GM21786 (cell line): ENCODE measurements around the gene ECHDC3.
A peak's percentile ranks its signal among the peaks of the same experiment; 100 is the strongest.
"Not testable (repeated sequence)": the region's sequence is repeated elsewhere in the genome, so short reads cannot be mapped to it uniquely, and the experiment has no call there.

Experiments
- ATAC-seq: cut with Tn5 transposase; IDR thresholded peaks from one replicate; pipeline ENCODE4 v1.9.1; 2021; ENCODE audit not compliant: unreplicated experiment

The ECHDC3 gene, protein sequence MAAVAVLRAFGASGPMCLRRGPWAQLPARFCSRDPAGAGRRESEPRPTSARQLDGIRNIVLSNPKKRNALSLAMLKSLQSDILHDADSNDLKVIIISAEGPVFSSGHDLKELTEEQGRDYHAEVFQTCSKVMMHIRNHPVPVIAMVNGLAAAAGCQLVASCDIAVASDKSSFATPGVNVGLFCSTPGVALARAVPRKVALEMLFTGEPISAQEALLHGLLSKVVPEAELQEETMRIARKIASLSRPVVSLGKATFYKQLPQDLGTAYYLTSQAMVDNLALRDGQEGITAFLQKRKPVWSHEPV

DNA sequence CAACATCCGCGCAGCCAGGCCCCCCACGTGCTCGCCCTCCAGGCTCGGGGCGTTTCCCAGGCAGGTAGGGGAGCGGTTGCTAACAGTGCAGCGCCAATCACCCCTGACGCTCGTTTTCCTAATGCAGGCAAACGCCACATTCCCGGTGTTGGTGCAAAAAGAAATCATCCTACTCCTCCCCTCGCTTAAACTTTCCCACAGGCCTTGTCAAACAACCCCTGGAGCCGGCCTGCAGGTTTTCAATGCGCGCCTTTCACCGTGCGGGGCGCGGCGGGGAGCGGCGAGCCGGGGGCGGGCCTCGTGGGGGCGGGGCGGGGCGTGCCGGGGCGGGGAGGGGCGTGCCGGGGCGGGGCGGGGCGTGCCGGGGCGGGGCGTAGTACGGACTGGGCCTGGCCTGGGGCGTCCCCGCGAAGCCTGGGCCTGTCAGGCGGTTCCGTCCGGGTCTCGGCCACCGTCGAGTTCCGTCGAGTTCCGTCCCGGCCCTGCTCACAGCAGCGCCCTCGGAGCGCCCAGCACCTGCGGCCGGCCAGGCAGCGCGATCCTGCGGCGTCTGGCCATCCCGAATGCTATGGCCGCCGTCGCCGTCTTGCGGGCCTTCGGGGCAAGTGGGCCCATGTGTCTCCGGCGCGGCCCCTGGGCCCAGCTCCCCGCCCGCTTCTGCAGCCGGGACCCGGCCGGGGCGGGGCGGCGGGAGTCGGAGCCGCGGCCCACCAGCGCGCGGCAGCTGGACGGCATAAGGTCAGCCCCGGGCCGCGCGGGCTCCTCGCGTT is at the start of gene ECHDC3:
Gene ECHDC3, plus strand, starts transcription at position 374 of the 770 bp plus-strand sequence. Its CDS starts 195 bp downstream, at position 569.
- no peak for ATAC-seq

DNA sequence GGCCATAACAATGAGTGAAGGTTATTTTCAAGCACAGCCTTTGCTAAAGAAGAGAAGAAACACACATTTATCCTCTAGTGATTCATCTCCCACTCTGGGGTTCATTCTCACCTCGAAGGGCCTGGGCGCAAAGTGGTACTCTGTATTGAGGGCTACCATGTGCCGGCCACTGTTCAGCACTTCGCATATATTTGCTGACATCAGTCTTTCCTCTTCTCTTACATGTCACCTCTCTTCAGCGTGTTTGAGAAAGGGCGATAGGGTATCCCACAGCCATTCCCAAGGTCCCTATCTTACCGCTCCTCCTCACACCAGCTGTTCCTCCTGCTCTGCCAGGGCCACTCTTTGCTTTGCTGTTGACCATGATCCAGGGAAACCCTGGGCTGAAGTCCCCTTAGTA is 48.8 kb upstream of the ECHDC3 start:
- no peak for ATAC-seq

DNA sequence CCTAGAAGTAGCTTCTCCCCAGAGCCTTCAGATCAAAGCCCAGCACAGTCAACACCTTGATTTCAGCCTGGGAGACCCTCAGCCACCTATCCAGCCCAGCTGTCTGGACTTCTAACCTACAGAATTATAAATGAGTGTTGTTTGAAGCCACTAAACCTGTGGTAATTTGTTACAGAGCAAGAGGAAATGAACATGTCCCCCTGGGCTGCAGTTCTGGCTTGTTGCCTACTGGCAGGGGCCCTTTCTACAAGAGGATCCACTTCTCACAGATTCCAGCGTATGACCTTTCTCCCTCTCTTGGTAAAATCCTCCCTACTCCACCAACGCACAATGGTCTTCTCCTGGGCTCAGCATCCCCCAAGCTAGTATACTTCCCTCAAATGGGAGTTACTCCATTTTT is 46.4 kb upstream of the ECHDC3 start:
- no peak for ATAC-seq

DNA sequence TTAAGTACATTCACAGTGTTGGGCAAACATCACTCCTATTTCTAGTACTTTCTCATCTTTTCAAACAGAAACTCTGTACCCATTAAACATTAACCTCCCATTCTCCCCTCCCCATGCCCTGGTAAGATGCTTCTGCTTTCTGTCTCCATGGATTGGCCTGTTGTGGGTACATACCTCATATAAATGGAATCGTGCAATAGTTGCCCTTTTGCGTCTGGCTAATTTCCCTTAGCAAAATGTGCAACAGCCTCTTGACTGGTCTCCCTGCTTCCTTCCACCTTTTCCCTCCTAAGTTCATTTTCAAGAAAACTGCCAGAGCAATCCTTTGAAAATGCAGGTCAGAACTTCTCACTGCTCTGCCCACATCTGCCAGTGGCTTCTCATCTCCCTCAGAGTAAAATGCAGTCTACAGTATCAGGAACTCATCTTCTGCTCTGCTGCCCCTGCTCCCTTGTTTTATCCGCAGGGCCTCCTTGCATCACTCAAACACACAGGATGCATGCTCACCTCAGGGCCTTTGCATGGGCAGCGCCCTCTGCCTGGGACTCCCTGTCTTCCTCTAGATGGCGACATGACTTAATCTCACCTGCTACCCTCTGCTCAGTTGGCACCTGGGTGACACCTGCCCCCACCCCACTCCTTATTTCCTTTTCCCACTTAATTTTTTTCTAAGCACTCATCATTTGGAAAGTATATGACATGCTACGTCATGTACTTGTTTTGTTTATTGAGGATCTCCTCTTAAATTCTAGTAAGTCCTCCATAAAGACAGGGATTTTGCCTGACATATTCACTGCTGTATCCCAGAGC is 44.3 kb upstream of the ECHDC3 start:
- ATAC-seq: peak; percentile 31

DNA sequence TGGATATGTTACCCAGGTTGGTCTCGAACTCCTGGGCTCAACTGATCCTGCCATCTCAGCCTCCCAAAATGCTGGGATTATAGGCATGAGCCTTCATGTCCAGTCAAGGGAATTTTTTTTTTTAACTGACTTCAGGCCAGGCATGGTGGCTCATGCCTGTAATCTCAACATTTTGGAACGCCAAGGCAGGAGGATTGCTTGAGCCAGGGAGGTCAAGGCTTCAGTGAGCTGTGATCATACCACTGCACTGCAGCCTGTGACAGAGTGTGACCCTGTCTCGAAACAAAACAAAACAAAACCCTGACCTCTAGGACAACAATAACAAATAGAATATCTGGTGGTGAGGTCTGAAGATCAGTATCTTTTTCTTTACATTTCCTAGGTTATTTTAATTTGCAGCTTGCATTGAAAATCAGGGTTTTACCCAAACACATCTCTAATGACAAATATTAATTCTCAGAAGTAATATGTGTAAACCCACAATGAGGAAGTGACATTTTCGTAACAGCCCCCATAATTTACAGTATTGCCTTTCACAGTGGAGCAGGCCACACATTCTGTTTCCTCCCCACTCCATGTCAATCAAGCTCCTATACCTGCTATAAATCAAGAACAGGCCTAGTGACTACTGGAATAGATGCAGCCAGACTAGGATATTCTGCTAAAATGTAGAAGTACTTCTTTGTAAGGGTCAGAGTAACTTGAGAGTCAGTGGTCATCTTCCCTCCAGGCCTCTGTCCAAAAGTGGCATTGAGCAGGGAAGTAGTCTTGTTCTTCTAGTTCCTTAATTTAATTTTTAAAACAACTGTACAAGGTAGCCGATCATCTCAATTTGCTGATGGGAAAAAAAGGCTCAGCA is 43.3 kb upstream of the ECHDC3 start:
- peak; percentile 81 for ATAC-seq

DNA sequence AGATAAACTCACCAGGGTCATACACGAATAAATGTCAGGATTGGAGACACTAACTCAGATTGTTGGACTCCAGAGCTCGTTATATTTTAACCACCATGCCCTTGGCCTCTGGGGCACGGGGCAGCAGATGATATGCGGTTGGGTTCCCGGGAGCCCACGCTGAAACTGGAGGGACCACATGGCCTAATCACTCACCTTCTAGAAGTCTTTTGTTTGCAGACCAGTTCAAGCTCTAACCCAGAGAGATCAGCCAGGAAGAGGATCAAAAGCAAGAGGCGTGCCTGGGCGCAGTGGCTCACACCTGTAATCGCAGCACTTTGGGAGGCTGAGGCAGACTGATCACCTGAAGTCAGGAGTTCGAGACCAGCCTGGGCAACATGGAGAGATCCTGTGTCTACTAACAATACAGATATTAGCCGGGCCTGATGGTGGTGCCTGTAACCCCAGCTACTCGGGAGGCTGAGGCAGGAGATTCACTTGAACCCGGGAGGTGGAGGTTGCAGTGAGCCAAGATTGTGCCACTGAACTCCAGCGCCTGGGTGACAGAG is 42.6 kb upstream of the ECHDC3 start:
- peak; percentile 40 for ATAC-seq

DNA sequence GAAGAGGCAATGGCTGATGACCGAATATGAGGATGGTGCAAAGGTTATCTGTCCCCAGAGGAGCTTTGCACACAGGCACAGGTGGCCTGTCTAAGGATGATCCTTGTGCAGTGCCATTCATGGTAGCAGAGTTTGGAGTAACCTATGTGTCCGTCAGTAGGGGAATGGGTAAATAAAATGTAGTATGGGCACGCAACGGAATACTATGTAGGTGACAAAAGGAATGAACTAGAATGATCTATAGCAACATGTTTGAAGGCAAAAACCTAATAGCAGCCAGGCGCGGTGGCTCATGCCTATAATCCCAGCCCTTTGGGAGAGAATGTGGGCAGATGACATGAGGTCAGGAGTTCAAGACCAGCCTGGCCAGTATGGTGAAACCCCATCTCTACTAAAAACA is 41.6 kb upstream of the ECHDC3 start:
- ATAC-seq: no peak

DNA sequence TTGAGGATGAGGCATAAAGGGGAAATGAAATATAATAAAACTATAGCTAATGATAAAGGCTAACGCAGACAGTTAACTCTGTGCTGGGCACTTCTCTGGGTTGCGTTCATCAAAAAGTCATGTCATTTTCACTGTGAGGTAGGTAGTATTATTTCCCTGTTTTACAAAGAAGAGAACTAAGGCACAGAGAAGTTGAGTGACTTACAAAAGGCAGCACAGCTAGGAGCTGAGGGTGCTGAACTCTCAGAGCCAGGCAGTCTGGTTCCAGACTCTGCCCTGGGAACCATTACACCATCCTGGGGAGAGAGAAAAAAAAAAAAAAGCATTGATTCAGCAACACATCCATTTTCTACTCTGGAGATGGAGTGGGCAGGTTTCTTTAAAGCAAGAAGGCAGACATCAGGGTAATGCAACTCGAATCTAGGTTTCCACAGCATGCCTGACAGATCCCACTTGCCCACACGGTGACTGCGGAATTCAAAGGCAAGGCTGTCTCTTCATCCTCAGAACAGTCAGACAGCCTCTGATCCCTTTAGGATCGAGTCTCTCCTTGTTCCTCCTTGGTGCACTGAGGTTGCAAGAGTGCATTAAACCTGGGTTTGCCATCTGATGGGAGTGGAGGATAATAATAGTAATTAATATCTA is 40.6 kb upstream of the ECHDC3 start:
- ATAC-seq: no peak

DNA sequence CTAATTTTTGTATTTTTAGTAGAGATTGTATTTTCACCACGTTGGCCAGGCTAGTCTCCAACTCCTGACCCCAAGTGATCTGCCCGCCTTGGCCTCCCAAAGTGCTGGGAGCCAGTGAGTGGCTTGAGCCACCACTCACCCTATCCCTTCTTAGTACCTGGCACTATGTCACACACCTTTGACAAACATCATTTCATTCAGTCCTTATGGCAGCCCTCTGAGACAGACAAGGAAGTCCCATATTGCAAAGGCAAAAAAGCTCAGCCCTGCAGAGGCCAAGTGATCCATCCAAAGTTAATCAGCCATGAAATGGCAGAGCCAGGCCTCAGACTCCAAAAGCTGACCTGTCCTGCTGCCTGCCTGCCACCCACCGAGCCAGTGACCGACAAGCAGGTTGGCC is 39.9 kb upstream of the ECHDC3 start:
- no peak for ATAC-seq

DNA sequence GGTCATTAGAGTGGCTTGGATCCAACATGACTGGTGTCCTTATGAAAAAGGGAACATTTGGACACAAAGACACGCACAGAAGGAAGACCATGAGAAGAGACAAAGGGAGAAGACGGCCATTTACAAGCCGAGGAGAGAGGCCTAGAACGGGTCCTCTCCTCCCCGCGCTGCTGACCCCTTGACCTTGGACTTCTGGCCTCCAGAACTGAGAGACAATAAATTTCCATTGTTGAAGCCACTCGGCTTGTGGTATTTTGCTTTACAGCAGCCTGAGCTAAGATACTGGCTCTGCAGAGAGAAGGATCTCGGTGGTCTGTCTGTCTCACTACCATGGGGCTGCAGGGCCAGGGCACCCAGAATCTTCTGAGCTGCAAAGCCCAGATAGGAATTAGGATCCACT is 38.1 kb upstream of the ECHDC3 start:
- no peak for ATAC-seq

DNA sequence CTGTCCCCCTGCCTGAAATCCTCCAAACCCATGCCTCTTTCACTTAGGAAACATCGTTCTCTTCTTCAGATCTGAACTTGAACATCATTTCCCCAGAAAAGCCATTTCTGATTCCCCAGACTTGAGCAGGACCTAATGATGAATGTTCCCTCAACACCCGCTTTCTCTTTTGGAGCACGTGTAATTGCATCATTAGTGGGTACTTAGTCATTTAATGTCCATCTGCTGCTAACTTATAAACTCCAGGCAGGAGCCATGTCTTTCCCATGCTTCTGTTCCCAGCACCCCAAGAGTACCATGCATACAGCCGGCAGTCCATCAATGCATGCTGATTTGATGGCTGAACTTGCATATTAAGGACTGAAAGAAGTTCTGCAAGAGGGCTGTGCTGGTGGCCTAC is 36.5 kb upstream of the ECHDC3 start:
- no peak for ATAC-seq

DNA sequence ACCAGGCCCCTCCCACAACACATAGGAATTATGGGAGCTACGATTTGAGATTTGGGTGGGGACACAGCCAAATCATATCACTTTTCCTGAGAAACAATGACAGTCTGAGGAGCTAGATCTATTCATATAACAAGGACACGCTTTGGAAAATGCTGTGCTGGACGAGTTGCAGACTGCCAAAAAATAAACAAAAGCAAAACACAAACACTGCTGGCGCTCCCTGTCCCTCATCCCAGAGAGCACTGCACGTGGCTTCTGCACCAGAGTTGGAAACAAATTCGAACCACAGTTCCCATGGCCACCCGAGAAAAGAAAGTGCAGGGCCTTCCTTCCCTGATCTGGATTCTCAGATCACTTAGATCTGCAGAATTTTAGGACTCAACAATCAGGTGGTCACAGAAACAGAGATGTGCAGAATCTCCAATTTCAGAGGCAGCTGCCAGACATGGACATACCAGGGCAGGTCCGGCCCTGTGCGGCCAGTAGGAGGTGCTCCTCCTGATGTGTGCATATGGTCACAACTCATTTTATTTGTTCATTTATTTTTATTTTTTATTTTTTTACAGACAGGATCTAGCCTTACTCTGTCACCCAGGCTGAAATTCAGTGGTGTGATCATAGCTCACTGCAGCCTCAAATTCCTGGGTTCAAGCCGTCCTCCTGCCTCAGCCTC is 35.2 kb upstream of the ECHDC3 start:
- no peak for ATAC-seq

DNA sequence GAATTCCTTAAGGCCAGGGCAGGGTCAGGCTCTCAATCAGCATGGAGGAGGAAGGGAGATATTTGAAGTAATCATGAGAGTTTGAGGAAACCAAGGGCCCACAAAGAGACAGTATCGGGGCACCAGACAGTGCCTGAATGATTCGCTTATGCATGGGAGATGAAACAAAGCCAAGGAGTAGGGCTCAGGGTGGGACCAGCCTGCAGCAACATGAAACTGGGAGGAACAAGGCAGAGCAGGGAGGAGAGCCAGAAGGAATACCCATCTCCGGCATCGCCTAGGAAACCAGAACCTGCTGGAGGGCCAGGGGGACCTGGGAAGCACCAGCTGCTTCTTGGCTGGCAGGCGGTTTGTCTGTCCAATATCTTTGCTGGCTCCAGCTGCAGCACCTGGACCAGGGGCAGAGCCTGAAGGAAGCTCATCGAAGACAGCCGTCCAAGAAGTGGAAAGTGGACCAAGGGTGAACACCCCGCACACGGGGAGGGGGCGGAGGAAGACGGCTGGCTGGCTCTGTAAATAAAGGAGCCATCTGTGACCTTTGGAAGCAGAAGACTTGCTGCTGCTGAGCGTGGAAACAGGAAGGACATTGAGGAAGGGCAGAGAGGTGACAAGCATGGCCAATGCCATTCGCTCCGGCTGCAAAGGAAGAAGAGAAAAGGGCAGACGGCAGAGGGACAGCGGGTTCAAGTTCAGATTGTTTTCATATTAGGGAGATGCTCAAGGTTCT is 34.4 kb upstream of the ECHDC3 start:
- ATAC-seq: no peak

DNA sequence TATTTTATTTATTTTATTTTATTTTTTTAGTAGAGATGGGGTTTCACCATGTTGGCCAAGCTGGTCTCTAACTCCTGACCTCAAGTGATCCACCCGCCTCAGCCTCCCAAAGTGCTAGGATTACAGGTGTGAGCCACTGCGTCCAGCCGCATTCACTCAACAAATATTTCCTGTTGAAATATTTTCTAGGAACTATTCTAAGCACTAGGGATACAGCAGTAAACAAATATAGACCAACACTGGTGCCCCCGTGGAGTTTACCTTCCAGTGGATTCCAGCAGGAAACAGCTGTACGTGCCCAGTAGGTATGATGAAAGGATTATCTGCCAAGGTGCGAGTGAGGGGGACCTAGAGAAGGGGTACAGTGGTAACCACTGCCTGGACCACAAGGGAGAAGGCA is 33.4 kb upstream of the ECHDC3 start:
- not testable (repeated sequence) for ATAC-seq

DNA sequence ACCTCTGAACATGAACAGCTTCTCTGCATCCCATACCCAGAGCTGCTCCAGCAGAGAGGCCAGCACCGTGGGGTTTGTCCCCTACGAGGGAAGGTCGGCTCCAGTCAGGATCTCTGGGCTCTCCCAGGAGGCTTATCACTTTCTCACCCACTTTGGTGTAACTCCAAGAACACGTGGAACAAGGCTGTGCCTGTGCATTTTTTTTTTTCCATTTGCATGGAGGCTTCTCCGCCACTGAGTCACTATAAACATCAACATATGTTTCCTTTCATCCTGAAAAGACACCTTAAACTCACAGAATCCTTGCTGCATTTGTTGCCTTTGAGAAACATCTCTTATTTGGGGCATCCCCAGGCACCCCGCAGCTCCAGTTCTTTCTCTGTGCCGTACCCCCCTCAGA is 29.4 kb upstream of the ECHDC3 start:
- ATAC-seq: no peak

DNA sequence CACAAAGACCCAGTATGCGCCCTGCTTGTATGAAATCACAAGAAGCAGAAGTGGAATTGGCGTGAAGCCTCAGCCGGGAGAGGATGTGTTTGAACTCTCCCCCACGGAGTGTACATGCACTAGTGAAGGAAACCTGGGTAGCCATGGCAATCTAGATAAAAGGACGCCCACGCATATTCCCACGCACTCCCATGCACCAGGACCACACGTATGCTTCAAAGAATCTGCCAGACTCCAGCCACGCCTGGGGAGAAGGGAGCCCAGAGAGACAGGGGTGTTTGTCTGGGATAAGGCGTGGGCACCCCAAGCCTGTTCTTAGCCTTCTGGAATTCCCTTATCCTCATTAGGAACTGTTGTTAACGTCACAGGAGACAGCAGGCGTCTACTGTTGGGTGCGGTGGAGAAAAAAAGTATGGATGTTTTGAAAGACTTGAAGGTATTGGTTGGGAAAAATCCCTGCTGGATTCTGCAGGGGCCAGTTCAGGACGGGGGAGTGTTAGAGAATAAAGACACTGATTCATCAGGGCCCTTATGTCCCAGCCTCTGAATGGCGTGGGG is 28.9 kb upstream of the ECHDC3 start:
- no peak for ATAC-seq

DNA sequence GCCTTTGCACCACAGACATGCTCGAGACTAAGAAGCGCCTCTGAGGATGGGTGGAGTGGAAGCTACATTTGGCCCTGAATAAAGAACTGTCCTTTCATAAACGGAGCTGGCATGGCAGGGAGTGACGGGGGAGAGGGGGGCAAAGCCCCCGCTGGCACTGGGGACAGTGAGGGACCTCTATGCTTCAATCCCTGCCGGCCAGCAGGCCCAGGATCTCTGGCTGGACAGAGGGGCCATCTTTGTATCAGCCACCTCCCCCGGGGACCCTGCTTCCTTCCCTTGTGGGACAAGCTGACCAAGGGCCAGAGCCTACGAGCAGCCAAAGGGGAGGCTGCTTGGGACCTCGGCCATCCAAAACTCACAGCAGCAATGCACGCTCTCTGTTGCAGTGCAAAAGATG is 28.2 kb upstream of the ECHDC3 start:
- no peak for ATAC-seq

DNA sequence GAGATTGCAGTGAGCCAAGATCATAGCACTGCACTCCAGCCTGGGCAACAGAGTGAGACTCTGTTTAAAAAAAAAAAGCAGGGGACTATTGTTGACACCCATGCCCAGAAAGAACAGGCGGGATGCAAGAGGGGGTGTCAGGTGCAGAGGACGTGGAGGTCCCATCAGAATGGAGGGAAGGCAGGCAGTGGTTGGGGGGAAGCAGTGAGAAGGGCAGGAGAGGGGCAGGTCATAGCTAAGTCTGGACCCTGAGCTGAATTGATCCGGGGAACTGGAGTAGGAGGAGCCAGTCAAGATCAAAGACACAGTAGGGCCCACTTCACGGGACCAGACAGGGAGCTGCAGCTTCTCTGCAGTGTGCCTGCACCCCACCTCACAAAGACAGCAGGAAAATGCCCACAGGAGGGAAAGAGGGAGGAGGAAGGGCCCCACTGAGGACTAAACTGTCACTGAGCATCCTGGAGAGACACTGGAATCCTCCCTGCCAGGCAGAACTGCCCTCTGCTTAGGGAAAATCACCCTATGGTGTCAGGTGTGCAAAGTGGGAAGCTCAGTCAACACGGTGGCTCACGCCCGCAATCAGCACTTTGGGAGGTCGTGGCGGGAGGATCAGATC is 27.3 kb upstream of the ECHDC3 start:
- ATAC-seq: no peak
